Activated naive CD8-positive, alpha-beta T cell treated with anti-CD3 and anti-CD28 coated beads for 36 hours (primary cell): ENCODE data around the gene YAF2. TPM values are rescaled to one million over a fixed set of nuclear protein-coding genes. Genes with fewer than 3 reads are reported as not detected.
A peak's percentile ranks its signal among the peaks of the same experiment; 100 is the strongest.
"Not testable (repeated sequence)": the region's sequence is repeated elsewhere in the genome, so short reads cannot be mapped to it uniquely, and the experiment has no call there.

Experiments
- DNase-seq: peaks from one replicate; pipeline ENCODE4 v3.0.0; 2021
- H3K27ac Mint-ChIP-seq: one replicate; pipeline ENCODE4 v1.8.0; 2022; ENCODE audit warnings: mild to moderate bottlenecking, moderate library complexity, mixed read lengths
- H3K27me3 Mint-ChIP-seq: one replicate; pipeline ENCODE4 v1.8.0; 2022; ENCODE audit warnings: mild to moderate bottlenecking, mixed read lengths
- H3K36me3 Mint-ChIP-seq: one replicate; pipeline ENCODE4 v1.8.0; 2021; ENCODE audit warnings: mild to moderate bottlenecking, mixed read lengths
- H3K4me1 Mint-ChIP-seq: one replicate; pipeline ENCODE4 v1.8.0; 2021; ENCODE audit warnings: mixed read lengths
- H3K4me3 Mint-ChIP-seq: one replicate; pipeline ENCODE4 v1.8.0; 2022; ENCODE audit warnings: mild to moderate bottlenecking, moderate library complexity, mixed read lengths
- H3K9me3 Mint-ChIP-seq: one replicate; pipeline ENCODE4 v1.8.0; 2022; ENCODE audit warnings: mixed read lengths
- total RNA-seq, 2 experiments: library from RNA; stranded (reverse); gene quantifications; one replicate each; pipeline ENCODE4 v1.2.3, GENCODE V29; 2021

YAF2 gene
- total RNA-seq, 2 experiments from 2014 or later, result 27.5 to 36.3 TPM

DNA sequence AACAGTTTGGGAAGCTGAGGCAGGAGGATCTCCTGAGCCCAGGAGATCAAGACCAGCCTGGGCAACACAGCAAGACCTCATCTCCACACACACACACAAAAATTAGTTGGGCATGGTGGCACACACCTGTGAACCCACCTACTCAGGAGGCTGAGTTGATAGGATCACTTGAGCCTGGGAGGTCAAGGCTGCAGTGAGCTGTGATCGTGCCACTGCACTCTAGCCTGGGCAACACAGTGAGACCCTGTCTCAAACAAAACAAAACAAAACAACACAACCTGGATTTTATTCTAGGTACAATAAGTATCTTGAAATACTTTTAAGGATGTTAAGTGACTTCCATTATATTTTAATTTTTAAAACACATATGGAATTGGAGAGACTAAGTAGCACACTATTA, 45.8 kb downstream of the YAF2 start:
- H3K4me1 Mint-ChIP-seq, result peaks cover 10% of the 10 kb centered on the region
- no peak overlapping the region for H3K4me3 Mint-ChIP-seq
- H3K27ac Mint-ChIP-seq, result no peak overlapping the region
- H3K27me3 Mint-ChIP-seq, result no peaks in the 10 kb centered on the region
- H3K9me3 Mint-ChIP-seq, result no peaks in the 10 kb centered on the region
- peaks cover 11% of the 10 kb centered on the region for H3K36me3 Mint-ChIP-seq
- no peak for DNase-seq

DNA sequence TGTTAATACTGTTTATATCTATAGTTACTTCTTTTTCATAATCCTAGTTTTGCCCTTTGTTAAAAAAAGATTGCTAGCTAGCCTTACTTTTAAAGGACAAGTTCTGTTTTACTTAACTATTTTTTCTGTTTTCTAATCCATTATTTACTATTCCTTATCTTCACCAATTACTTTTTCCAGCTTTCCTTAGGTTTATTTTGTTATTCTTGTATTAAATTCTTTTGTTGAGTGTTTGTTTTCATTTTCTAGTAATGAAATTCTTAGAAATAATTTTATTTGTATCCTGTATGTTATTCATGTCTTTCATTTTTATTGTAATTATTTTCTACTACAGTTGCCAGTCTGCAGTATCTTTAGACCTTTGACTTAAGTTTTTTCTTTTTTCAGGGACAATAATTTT, 47.7 kb downstream of the YAF2 start:
- Mint-ChIP-seq H3K9me3 (no peaks in the 10 kb centered on the region), H3K4me3 (no peak overlapping the region), H3K4me1 (peaks cover 7% of the 10 kb centered on the region), H3K36me3 (peaks cover 15% of the 10 kb centered on the region), H3K27me3 (no peaks in the 10 kb centered on the region), H3K27ac (no peak overlapping the region)
- DNase-seq, result no peak

DNA sequence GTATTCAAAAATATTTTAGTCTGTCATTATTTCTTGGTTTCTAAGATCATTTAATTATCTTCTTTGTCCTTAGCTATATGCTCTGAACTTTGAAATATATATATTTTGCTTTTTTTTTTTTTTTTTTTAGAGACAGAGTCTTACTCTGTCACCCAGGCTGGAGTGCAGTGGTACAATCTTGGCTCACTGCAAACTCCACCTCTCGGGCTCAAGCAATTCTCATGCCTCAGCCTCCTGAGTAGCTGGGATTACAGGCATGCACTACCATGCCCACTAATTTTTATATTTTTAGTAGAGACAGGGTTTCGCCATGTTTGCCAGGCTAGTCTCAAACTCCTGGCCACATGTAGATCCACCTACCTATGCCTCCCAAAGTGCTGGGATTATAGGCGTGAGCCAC, 49.8 kb downstream of the YAF2 start:
- not testable (repeated sequence) for H3K4me1 Mint-ChIP-seq, H3K27ac Mint-ChIP-seq, H3K9me3 Mint-ChIP-seq, DNase-seq, H3K4me3 Mint-ChIP-seq, H3K27me3 Mint-ChIP-seq
- peaks cover 20% of the 10 kb centered on the region for H3K36me3 Mint-ChIP-seq

DNA sequence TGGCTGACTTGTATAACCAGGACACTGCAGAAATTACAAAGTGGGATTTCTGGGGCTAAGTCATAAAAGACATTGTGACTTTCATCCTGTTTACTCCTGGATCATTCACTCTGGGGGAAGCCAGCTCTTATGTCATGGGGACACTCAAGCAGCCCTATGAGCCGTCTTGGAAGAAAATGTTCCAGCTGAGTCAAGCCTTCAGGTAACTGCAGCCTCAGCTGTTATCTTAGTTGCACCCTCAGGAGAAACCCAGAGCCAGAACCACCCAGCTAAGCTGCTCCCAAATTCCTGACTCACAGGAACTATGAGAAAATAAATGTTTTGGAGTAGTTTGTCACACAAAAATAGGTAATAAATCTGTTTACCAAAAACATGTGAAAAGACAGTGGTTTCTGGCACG, 50.2 kb downstream of the YAF2 start:
- H3K4me1 Mint-ChIP-seq, result peaks cover 13% of the 10 kb centered on the region
- H3K4me3 Mint-ChIP-seq, result no peak overlapping the region
- no peak overlapping the region for H3K27ac Mint-ChIP-seq
- peaks cover 19% of the 10 kb centered on the region for H3K36me3 Mint-ChIP-seq
- no peak for DNase-seq
- H3K27me3 Mint-ChIP-seq, result no peaks in the 10 kb centered on the region
- H3K9me3 Mint-ChIP-seq, result no peaks in the 10 kb centered on the region

DNA sequence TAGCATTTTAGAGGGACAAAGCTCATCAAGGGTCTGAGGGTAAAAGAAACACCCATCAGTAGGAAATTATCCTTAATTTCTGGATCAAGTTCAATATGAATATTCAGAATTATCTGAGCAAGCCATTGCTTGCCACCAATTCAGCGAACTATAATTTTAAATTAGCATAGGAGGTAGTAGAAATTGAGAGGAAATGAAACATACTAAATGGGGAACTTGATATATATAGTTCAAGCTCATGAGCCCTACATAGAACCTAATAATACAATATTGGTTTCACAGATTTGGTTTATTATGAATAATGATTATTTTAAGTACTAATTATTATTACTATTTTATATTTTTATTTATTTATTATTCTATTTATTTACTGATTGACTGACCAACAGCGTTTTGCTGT, 51.3 kb downstream of the YAF2 start:
- Mint-ChIP-seq H3K9me3 (no peaks in the 10 kb centered on the region), H3K36me3 (peaks cover 15% of the 10 kb centered on the region), H3K4me1 (peaks cover 19% of the 10 kb centered on the region), H3K27ac (no peak overlapping the region), H3K27me3 (no peaks in the 10 kb centered on the region), H3K4me3 (no peak overlapping the region)
- no peak for DNase-seq

DNA sequence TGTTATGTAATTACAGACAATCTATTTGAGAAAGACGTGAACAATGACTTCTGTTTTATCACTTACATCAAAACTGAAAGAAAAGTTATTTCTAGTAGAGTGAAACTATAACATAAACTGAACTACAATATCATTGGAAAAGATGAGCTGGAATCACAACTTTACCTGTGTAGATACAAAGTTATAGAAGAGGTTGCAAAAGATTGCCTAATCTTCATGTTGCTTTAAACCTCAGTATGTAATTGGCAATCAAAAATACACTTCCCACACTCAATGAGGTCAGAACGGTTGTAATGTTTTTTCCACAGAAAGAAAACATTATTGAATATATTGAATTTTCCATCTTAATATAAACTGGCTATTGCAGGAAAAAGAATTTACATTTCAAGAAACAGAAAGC, 55.7 kb downstream of the YAF2 start:
- H3K4me3 Mint-ChIP-seq, result no peak overlapping the region
- H3K27me3 Mint-ChIP-seq, result no peaks in the 10 kb centered on the region
- H3K36me3 Mint-ChIP-seq, result peaks cover 19% of the 10 kb centered on the region

DNA sequence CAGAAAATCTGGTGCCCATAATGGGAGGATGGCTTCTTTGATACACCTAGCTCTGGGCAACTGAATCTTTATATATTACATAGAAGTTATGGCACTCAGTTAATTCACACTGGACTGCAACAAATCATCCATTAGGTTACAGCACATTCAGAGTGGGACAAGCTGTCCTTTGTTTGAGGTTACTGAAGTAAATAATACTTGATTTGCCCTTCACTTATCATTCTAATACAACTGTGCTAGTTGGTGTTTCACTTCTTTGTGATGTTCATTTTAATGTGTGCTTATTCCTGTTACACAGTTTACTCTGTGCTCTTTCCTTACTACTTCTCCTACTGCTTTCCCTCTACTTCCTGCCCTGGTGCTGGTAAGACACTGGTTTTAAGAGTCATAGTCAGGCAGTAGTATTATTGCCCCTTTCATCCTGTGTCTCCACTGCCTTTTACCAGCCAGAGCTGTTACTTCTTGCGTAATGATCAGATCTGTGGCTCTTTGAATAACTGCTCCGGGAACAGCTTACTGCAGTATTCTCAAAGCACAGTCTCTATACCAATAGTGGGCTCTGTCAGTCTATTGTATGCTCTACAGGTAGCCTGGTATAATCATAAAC, 57.0 kb downstream of the YAF2 start:
- H3K9me3 Mint-ChIP-seq, result peaks cover 5% of the 10 kb centered on the region
- H3K4me3 Mint-ChIP-seq, result no peak overlapping the region
- no peaks in the 10 kb centered on the region for H3K27me3 Mint-ChIP-seq
- peaks cover 29% of the 10 kb centered on the region for H3K36me3 Mint-ChIP-seq
- no peak overlapping the region for H3K27ac Mint-ChIP-seq
- no peak for DNase-seq
- H3K4me1 Mint-ChIP-seq, result peaks cover 26% of the 10 kb centered on the region

More for the DNA sequence above, 55.7 kb downstream of the YAF2 start:
- H3K9me3 Mint-ChIP-seq, result no peaks in the 10 kb centered on the region
- H3K4me1 Mint-ChIP-seq, result peaks cover 26% of the 10 kb centered on the region
- H3K27ac Mint-ChIP-seq, result peak overlapping the region; percentile 53
- no peak for DNase-seq

DNA sequence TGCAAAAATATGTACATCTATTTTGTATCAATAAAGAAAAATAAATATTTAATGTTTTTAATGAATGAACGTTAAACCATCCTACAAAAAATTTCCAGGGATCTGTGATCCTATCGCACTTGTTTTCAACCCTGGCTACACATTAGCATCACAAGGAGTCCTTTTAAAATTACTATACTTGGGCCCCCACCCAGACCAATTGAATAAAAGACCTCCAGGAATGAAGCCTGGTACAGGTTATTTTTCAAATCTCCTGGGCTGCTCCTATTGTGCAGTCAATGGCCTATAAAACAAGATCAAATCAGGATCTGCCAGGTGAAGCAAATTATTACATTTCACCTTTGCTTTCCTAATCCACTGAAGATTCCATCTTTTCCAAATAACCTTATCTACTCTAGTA, 59.9 kb downstream of the YAF2 start:
- Mint-ChIP-seq H3K27ac (no peak overlapping the region), H3K27me3 (no peaks in the 10 kb centered on the region), H3K36me3 (peaks cover 37% of the 10 kb centered on the region), H3K4me3 (no peak overlapping the region), H3K4me1 (peaks cover 25% of the 10 kb centered on the region), H3K9me3 (peaks cover 10% of the 10 kb centered on the region)
- no peak for DNase-seq

DNA sequence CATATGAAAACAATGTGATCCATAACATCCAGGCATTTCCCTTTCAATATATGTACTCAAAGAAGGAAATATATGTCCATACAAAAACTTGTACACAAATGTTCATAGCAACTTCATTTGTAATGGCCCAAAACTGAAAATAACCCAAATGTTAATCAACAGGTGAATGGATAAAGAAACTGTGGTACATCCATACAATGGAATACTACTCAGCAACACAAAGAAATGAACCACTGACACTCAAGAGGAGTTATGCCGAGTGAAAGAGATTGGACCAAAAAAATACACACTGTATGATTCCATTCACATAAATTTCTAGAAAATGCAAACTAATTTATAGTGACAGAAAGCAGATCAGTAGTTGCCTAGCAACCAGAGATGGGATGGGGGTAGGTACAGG, 63.1 kb downstream of the YAF2 start:
- Mint-ChIP-seq H3K4me3 (no peak overlapping the region), H3K36me3 (peaks cover 43% of the 10 kb centered on the region), H3K27me3 (no peaks in the 10 kb centered on the region), H3K9me3 (peaks cover 10% of the 10 kb centered on the region), H3K4me1 (peaks cover 8% of the 10 kb centered on the region), H3K27ac (no peak overlapping the region)
- DNase-seq, result no peak

DNA sequence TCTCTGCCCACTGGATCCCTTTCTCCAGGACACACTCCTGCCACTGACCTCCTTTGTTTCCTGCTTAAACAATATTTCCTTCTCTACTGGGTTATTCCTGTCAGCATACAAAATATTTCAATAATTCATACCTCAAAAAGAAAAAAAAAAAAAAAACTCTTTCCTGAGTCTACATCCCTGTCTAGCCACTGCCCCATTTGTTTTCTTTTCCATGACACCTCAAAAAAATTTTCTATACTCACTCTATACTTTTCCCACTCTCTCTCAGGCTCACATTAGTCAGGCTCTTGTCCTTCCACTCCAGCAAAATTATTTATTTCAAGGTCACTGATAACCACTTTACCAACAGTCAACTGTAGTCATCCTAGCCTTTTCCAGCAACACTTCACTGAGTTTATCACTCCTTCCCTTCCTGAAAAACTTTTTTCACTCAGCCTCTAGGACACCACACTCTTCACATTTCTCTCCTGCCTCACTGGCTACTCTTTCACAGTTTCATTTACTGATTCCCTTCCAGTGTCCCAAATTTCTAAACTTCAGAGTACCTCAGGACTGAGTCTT, 64.0 kb downstream of the YAF2 start:
- Mint-ChIP-seq H3K27ac (no peak overlapping the region), H3K36me3 (peaks cover 48% of the 10 kb centered on the region)

DNA sequence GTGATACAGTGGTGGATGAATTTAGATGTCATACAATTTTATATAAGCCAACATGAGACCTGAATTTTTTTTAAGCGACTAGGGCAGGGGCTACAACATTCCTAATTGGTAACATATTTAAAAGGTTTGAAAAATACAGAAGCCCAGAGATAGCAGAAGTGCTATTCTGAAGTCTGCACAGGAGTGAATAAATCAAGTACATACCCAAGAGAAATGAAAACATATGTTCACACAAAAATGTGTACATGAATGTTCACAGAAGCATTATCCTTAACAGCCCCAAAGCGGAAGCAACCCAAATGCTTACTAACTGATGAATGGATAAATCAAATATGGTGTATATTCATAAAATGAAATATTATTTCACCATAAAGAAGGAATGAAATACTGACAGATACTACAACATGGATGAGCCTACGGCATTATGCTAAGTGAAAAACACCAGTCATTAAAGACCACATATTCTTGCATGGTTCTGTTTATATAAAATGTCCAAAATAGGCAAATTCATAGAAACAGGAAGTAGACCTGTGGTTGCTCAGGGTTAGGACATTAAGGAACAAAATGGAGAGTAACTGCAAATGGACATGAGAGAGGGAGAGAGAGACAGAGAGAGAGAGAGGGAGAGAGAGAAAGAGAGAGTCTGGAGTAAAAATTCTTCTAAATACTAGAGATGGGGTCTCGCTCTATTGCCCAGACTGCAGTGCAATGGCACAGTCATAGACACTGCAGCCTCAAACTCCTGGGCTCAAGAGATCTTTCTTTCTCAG, 65.4 kb downstream of the YAF2 start:
- Mint-ChIP-seq H3K27me3 (no peaks in the 10 kb centered on the region), H3K36me3 (peaks cover 47% of the 10 kb centered on the region), H3K4me1 (peaks cover 7% of the 10 kb centered on the region), H3K9me3 (peaks cover 10% of the 10 kb centered on the region), H3K4me3 (no peak overlapping the region), H3K27ac (no peak overlapping the region)
- no peak for DNase-seq

More for the DNA sequence above, 64.0 kb downstream of the YAF2 start:
- Mint-ChIP-seq H3K4me3 (no peak overlapping the region), H3K27me3 (no peaks in the 10 kb centered on the region), H3K4me1 (peaks cover 8% of the 10 kb centered on the region), H3K9me3 (peaks cover 10% of the 10 kb centered on the region)
- DNase-seq, result no peak

DNA sequence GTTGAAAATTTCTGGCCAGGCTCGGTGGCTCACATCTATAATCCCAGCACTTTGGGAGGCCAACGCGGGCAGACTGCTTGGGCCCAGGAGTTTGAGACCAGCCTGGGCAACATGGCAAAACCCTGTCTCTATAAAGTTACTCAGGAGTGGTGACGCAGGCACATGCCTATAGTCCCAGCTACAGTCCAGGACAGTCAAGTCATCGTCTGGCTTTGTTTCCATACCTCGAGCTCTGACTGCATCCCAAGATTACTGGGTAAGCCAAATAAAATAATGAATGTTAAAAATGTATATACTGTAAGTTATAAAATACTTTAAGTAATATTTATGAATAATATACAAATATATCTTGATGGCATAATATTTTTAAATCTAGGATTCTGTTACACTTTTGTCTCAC, 70.3 kb downstream of the YAF2 start:
- H3K36me3 Mint-ChIP-seq, result peaks cover 26% of the 10 kb centered on the region
- H3K9me3 Mint-ChIP-seq, result no peaks in the 10 kb centered on the region
- no peaks in the 10 kb centered on the region for H3K27me3 Mint-ChIP-seq
- H3K4me3 Mint-ChIP-seq, result no peak overlapping the region
- H3K27ac Mint-ChIP-seq, result no peak overlapping the region
- H3K4me1 Mint-ChIP-seq, result peaks cover 8% of the 10 kb centered on the region
- DNase-seq, result no peak

DNA sequence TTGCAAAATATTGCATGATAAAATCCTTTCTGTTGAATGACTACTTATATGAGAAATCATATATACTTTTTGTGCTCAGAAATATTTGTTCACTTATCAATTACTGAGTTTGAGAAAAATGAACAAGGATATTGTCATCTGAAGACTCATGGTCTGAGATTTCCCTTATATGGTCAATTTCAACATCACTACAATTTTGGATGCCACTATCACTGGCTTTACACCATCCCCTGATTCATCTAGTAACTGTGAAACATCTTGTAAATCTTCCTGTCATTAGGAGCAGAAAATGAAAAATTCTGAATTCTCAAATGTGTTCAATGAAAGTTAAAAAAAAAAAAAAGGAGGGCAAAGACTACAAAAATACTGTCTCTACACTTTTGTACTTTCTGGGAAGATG, 71.5 kb downstream of the YAF2 start:
- peaks cover 14% of the 10 kb centered on the region for H3K4me1 Mint-ChIP-seq
- H3K36me3 Mint-ChIP-seq, result peaks cover 25% of the 10 kb centered on the region
- H3K9me3 Mint-ChIP-seq, result no peaks in the 10 kb centered on the region
- H3K27me3 Mint-ChIP-seq, result no peaks in the 10 kb centered on the region
- no peak overlapping the region for H3K27ac Mint-ChIP-seq
- no peak overlapping the region for H3K4me3 Mint-ChIP-seq
- DNase-seq, result no peak

DNA sequence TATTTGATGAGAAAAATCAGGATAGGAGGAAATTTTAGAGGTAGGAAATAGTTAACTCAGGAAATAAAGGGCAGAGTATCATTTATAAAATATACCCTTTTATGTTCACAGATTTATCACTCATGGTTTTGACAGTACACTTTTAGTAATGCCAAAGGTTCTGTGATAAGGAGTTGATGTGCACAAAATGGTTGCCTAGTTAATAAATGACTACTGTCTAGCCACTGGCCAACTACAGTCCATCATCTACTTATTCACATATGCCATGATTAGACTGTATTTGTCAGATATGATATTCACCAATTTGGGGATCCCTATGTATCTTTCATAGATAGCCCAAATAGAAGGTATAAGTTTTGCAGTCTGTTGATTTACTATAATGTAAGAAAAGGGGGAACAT, 74.1 kb downstream of the YAF2 start:
- Mint-ChIP-seq H3K36me3 (peaks cover 15% of the 10 kb centered on the region), H3K4me3 (no peak overlapping the region), H3K4me1 (peaks cover 16% of the 10 kb centered on the region), H3K9me3 (no peaks in the 10 kb centered on the region), H3K27me3 (no peaks in the 10 kb centered on the region), H3K27ac (no peak overlapping the region)
- DNase-seq, result no peak

DNA sequence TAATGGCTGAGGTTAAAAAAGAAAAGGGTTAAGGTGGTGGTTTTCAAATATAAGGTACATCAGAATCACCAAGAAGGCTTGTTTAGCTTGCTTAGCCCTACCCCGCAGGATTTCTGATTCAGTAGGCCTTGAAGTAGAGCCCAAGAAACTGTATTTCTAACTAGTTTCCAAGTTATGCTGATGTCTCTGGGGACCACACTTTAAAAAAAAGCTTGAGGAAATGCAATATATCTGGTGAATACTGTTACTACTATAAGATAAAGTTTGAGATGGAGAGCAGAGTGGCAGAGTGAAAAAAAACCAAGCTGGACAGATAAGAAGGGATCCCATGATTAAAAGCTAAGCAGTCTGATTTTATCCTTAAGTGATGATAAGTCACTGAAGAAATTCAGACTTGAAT, 75.1 kb downstream of the YAF2 start:
- no peaks in the 10 kb centered on the region for H3K27me3 Mint-ChIP-seq
- H3K27ac Mint-ChIP-seq, result no peak overlapping the region
- peaks cover 16% of the 10 kb centered on the region for H3K4me1 Mint-ChIP-seq
- H3K4me3 Mint-ChIP-seq, result no peak overlapping the region
- DNase-seq, result no peak
- peaks cover 14% of the 10 kb centered on the region for H3K36me3 Mint-ChIP-seq
- no peaks in the 10 kb centered on the region for H3K9me3 Mint-ChIP-seq

DNA sequence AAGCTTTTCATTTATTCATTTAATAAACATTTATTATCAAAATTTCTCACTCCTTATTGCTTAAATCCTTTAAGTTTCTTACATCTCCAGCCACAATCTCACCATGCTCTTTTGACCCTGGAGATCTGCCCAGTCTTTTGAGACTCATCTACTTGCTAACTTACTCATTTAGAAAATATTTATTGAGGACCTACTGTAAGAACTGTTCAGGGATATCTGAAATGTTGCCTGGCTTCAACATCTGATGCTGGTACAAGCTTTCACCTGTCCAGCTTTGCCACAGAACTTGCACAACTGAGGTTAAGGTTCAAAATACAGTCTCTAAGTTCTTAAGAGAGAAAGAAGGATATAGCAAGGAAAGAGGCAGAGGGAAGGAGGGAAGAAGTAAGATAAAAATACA, 75.9 kb downstream of the YAF2 start:
- Mint-ChIP-seq H3K4me3 (no peak overlapping the region), H3K27ac (no peak overlapping the region), H3K4me1 (peaks cover 16% of the 10 kb centered on the region), H3K36me3 (peaks cover 14% of the 10 kb centered on the region), H3K27me3 (no peaks in the 10 kb centered on the region), H3K9me3 (no peaks in the 10 kb centered on the region)
- no peak for DNase-seq
